ENCODE results near the gene LHFPL6.

- TF ChIP-seq, protein P1, sequence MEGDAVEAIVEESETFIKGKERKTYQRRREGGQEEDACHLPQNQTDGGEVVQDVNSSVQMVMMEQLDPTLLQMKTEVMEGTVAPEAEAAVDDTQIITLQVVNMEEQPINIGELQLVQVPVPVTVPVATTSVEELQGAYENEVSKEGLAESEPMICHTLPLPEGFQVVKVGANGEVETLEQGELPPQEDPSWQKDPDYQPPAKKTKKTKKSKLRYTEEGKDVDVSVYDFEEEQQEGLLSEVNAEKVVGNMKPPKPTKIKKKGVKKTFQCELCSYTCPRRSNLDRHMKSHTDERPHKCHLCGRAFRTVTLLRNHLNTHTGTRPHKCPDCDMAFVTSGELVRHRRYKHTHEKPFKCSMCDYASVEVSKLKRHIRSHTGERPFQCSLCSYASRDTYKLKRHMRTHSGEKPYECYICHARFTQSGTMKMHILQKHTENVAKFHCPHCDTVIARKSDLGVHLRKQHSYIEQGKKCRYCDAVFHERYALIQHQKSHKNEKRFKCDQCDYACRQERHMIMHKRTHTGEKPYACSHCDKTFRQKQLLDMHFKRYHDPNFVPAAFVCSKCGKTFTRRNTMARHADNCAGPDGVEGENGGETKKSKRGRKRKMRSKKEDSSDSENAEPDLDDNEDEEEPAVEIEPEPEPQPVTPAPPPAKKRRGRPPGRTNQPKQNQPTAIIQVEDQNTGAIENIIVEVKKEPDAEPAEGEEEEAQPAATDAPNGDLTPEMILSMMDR (IDR thresholded peaks at IDR 0.05) = no peak
- TF ChIP-seq POLR2A (IDR thresholded peaks at IDR 0.05) = no peak
These were observed 180.0 kb downstream of the LHFPL6 start for GRCh38 chr13:39422845-39423565.

All from upper lobe of left lung (tissue), 4 donors.